Measurements from ENCODE around the gene ODC1. TPM values are rescaled to one million over a fixed set of nuclear protein-coding genes. Genes with fewer than 3 reads are reported as not detected.

Gene ODC1
- 10 to 100 TPM; 36.2 to 75.2 (median 43.2) TPM for total RNA-seq

DNA sequence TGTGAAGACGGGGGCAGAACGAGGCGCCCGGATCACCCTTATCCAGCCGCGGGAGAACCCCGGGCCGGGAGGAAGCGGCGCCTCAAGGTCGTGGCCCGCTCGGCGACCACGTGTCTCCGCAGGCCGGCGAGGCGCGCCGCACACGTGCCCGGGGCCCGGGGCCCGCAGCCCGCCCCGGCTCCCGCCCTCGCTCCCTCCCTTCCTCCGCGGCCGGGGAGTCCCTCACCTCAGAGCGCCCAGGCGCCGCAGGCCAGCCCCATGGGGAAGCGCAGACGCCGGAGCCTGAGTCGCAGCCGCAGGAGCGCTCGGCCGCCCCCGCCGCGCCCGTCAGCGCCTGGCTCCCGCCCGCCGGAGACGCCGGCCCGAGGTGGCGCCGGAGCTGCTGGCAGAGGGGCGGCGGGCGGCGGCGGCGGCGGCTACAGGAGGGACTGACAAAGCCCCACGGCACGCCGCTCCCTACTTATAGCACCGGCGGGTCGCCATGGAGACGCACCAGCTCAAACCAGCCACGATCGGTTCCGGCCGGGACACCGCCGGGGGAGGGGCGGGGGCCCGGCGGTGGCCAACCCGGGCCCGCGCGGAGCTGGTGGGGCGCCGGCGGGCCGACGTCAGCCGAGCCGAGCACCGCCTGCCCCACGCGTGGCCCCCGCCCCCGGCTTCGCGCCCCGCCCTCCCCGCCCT is at the start of gene ODC1:
ODC1 (minus strand) TSS at position 433 of the 681 bp plus-strand sequence. CDS start 3,295 bp downstream, outside the sequence.
- intact Hi-C loops (cut with DNase I; ENCODE audit: low total_unique reads): no loop called here
- H3K4me1 ChIP-seq: peaks cover 14 to 60% (median 38%) of the 10 kb centered on the region in 4 donors
- TF ChIP-seq POLR2AphosphoS5 (IDR thresholded peaks at IDR 0.05) (peak; percentile 1 to 54 (median 4)), POLR2A (IDR thresholded peaks at IDR 0.05) (no peak), EP300 (IDR thresholded peaks at IDR 0.05; ENCODE audit: low read depth) (no peak)
- TF ChIP-seq, protein P1, sequence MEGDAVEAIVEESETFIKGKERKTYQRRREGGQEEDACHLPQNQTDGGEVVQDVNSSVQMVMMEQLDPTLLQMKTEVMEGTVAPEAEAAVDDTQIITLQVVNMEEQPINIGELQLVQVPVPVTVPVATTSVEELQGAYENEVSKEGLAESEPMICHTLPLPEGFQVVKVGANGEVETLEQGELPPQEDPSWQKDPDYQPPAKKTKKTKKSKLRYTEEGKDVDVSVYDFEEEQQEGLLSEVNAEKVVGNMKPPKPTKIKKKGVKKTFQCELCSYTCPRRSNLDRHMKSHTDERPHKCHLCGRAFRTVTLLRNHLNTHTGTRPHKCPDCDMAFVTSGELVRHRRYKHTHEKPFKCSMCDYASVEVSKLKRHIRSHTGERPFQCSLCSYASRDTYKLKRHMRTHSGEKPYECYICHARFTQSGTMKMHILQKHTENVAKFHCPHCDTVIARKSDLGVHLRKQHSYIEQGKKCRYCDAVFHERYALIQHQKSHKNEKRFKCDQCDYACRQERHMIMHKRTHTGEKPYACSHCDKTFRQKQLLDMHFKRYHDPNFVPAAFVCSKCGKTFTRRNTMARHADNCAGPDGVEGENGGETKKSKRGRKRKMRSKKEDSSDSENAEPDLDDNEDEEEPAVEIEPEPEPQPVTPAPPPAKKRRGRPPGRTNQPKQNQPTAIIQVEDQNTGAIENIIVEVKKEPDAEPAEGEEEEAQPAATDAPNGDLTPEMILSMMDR (IDR thresholded peaks at IDR 0.05): peak in 1 of 5 experiments; percentile 6

DNA sequence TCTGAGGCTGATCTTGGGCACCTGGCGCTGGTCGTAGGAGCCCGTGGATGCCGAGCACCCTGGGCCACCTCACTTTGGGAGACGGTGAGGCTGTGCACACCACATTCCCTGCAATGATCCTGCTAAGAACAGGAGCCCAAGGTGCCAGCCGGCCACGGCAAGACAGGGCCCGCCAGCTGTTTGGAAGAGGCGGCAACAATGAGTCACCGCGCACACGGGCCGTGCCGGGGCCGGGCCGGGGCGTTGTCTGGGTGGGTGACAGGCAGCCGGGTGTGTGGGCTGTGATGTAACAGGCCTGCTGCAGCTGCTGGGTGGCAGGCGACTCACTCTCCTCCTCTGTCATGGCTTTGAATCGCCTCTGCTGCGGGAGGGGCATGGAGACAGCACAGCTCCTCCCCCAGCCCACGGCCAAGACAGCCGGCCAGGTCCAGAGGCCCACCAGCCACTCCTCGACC is 49.7 kb upstream of the ODC1 start:
- Histone ChIP-seq H3K27ac (peak overlapping the region in 1 of 4 donors; percentile 20), H3K9me3 (no peaks in the 10 kb centered on the region), H3K4me1 (peaks cover 0 to 25% (median 13%) of the 10 kb centered on the region in 4 donors), H3K27me3 (peaks cover 16% of the 10 kb centered on the region), H3K4me3 (no peak overlapping the region), H3K36me3 (no peaks in the 10 kb centered on the region)
- DNase-seq: peak; percentile 86
- intact Hi-C loops (cut with DNase I; ENCODE audit: low total_unique reads): loop anchor here (2.0 kb wide), 1 partner anchor 75 kb away; no protein-coding TSS in a partner anchor
- in situ Hi-C loops (cut with MboI; ENCODE audit: low pct_ligation_motif_present in 1 of 4, low pct_unique_long_range_greater_than_20kb in 1 of 4, low sequenced_read_pairs in 3 of 4): no loop called here
- TF ChIP-seq EP300 (IDR thresholded peaks at IDR 0.05; ENCODE audit: low read depth): no peak
- no peak for TF ChIP-seq POLR2A (IDR thresholded peaks at IDR 0.05)
- TF ChIP-seq, protein P1 (IDR thresholded peaks at IDR 0.05): no peak
- peak; percentile 70 to 75 (median 73) for TF ChIP-seq POLR2AphosphoS5 (IDR thresholded peaks at IDR 0.05)
- 45% methylated on average over 23 of the region's 24 CpGs; no CpG with 5 or more reads in 1 of the 2 donors for WGBS, 2 donors (ENCODE audit: low coverage in 1 of 2)

More for the DNA sequence above, at the start of gene ODC1:
- WGBS, 2 donors (ENCODE audit: low coverage in 1 of 2): 1% methylated on average over 35 of the region's 99 CpGs; no CpG with 5 or more reads in 1 of the 2 donors
- peaks cover 0 to 16% (median 5%) of the 10 kb centered on the region in 4 donors for H3K36me3 ChIP-seq
- peak within 1 kb of the TSS; percentile 96 to 98 (median 98) for H3K27ac ChIP-seq
- in situ Hi-C loops (cut with MboI; ENCODE audit: low pct_ligation_motif_present in 1 of 4, low pct_unique_long_range_greater_than_20kb in 1 of 4, low sequenced_read_pairs in 3 of 4): loop anchor here in 1 of 4 donors (25.0 kb wide), 1 partner anchor 611 kb away; the partner anchor contains the start of gene TAF1B
- H3K27me3 ChIP-seq: no peaks in the 10 kb centered on the region
- DNase-seq: peak; percentile 96
- H3K9me3 ChIP-seq: no peaks in the 10 kb centered on the region
- H3K4me3 ChIP-seq: peak within 1 kb of the TSS; percentile 69 to 83 (median 74)

DNA sequence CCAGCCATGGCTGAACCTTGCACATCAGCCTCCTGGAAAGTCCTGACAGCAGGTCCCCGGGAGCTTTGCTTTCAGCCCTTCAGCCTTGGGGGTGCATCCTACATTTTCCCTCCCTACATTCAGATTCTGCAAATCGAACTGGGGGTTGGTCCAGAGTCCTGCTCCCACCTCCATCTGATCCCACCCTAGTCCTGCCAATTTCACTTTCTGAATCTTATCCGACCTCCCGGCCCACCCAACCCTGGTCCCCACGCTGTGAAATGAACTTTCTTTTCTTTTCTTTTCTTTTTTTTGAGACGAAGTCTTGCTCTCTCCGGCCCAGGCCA is 47.8 kb upstream of the ODC1 start:
- Histone ChIP-seq H3K27me3 (peaks cover 16% of the 10 kb centered on the region), H3K36me3 (no peaks in the 10 kb centered on the region), H3K9me3 (no peaks in the 10 kb centered on the region), H3K4me1 (peaks cover 2 to 31% (median 16%) of the 10 kb centered on the region in 4 donors), H3K4me3 (no peak overlapping the region), H3K27ac (no peak overlapping the region)
- in situ Hi-C loops (cut with MboI; ENCODE audit: low pct_ligation_motif_present in 1 of 4, low pct_unique_long_range_greater_than_20kb in 1 of 4, low sequenced_read_pairs in 3 of 4) (no loop called here), intact Hi-C loops (cut with DNase I; ENCODE audit: low total_unique reads) (loop anchor here (2.0 kb wide), 1 partner anchor 77 kb away; no protein-coding TSS in a partner anchor)
- TF ChIP-seq POLR2A (IDR thresholded peaks at IDR 0.05): no peak
- TF ChIP-seq EP300 (IDR thresholded peaks at IDR 0.05; ENCODE audit: low read depth): no peak
- TF ChIP-seq POLR2AphosphoS5 (IDR thresholded peaks at IDR 0.05): no peak
- TF ChIP-seq, protein P1 (IDR thresholded peaks at IDR 0.05): no peak
- 38 to 62% methylated on average over 6 to 7 of the region's 7 CpGs for WGBS, 2 donors (ENCODE audit: low coverage in 1 of 2)
- DNase-seq: no peak

DNA sequence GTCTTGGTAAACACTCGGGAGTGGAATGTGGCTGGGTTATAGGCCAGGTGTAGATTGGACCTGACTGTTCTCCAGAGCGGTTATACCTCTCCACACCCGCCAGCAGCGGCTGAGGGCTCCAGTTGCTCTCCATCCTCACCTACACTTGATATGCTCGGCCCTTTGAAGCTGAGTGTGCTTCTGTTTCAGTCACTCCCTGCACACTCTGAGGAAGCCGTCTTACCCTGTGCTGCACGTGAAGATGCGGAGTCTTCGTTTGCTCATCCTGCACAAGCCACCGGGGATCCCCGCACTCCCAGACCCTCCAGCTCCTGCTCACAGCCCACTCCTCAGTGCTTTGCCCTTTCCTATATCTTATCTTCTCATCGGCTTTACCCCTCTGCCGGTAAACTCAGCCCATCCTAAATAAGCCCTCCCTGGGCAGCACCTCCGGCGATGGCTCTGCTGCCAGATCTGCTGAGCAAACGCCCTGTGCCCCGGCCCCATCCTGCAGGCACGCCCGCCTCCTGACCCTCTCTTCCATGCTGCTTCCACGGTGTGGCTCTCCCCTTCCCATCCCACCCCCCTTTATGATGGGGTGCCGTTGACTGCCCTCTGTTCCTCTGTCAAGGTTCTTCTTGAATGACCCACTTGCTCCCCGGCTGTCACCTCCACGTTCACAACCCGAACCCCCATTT is 47.3 kb upstream of the ODC1 start:
- Histone ChIP-seq H3K27ac (no peak overlapping the region), H3K36me3 (no peaks in the 10 kb centered on the region), H3K4me1 (peaks cover 4 to 34% (median 18%) of the 10 kb centered on the region in 4 donors), H3K27me3 (peaks cover 16% of the 10 kb centered on the region), H3K4me3 (no peak overlapping the region), H3K9me3 (no peaks in the 10 kb centered on the region)
- WGBS, 2 donors (ENCODE audit: low coverage in 1 of 2): 54% methylated on average over 6 to 24 of the region's 24 CpGs
- in situ Hi-C loops (cut with MboI; ENCODE audit: low pct_ligation_motif_present in 1 of 4, low pct_unique_long_range_greater_than_20kb in 1 of 4, low sequenced_read_pairs in 3 of 4) (no loop called here), intact Hi-C loops (cut with DNase I; ENCODE audit: low total_unique reads) (no loop called here)
- DNase-seq: no peak
- TF ChIP-seq EP300 (IDR thresholded peaks at IDR 0.05; ENCODE audit: low read depth): no peak
- no peak for TF ChIP-seq POLR2AphosphoS5 (IDR thresholded peaks at IDR 0.05)
- TF ChIP-seq, protein P1 (IDR thresholded peaks at IDR 0.05): no peak
- no peak for TF ChIP-seq POLR2A (IDR thresholded peaks at IDR 0.05)
